ENCODE measurements around the gene HTRA1. TPM values are rescaled to one million over a fixed set of nuclear protein-coding genes. Genes with fewer than 3 reads are reported as not detected.
A peak's percentile ranks its signal among the peaks of the same experiment; 100 is the strongest.

The HTRA1 gene
- total and polyA plus RNA-seq, 8 donors = 26.3 to 81.2 (median 55.3) TPM

GRCh38 chr10:122557516-122557915 is 96.2 kb downstream of the HTRA1 start:
- Histone ChIP-seq H3K4me1 (peaks cover 0 to 7% (median 0%) of the 10 kb centered on the region in 4 donors), H3K27me3 (peaks cover 0 to 64% (median 0%) of the 10 kb centered on the region in 3 donors), H3K27ac (no peak overlapping the region), H3K4me3 (no peak overlapping the region), H3K36me3 (no peaks in the 10 kb centered on the region), H3K9me3 (no peaks in the 10 kb centered on the region)
- intact Hi-C loops (cut with DNase I; ENCODE audit: low total_unique reads) = no loop called here
- no peak for DNase-seq
- TF ChIP-seq POLR2AphosphoS5 (IDR thresholded peaks at IDR 0.05) = no peak
- TF ChIP-seq, protein P1, sequence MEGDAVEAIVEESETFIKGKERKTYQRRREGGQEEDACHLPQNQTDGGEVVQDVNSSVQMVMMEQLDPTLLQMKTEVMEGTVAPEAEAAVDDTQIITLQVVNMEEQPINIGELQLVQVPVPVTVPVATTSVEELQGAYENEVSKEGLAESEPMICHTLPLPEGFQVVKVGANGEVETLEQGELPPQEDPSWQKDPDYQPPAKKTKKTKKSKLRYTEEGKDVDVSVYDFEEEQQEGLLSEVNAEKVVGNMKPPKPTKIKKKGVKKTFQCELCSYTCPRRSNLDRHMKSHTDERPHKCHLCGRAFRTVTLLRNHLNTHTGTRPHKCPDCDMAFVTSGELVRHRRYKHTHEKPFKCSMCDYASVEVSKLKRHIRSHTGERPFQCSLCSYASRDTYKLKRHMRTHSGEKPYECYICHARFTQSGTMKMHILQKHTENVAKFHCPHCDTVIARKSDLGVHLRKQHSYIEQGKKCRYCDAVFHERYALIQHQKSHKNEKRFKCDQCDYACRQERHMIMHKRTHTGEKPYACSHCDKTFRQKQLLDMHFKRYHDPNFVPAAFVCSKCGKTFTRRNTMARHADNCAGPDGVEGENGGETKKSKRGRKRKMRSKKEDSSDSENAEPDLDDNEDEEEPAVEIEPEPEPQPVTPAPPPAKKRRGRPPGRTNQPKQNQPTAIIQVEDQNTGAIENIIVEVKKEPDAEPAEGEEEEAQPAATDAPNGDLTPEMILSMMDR (IDR thresholded peaks at IDR 0.05) = no peak
- TF ChIP-seq POLR2A (IDR thresholded peaks at IDR 0.05) = no peak
- TF ChIP-seq EP300 (IDR thresholded peaks at IDR 0.05) = no peak
- WGBS, 5 donors = 21 to 37% (median 33%) methylated on average over 9 of the region's 9 CpGs

DNA sequence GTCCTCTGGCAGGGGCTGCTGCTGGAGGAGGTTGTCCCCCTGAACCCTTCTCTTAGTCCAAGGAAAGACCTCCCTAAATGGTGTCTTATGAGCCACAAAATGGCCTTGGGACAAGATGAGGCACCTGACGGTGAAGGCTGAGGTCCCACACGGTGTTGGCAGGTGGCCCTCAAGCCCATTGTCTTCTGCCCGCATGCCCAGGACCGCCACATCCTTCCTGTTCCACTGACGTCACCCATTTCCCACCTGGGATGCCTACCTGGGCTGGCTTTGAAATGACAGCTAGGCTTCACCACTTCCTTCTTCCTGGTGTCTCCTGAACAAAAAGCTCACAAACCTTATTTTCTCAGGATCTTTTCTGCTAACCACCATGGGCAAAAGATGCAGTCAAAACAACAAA is 97.1 kb downstream of the HTRA1 start:
- Histone ChIP-seq H3K4me3 (no peak overlapping the region), H3K9me3 (no peaks in the 10 kb centered on the region), H3K36me3 (no peaks in the 10 kb centered on the region), H3K27me3 (peaks cover 0 to 65% (median 0%) of the 10 kb centered on the region in 3 donors), H3K4me1 (peaks cover 0 to 7% (median 0%) of the 10 kb centered on the region in 4 donors), H3K27ac (no peak overlapping the region)
- TF ChIP-seq POLR2A (IDR thresholded peaks at IDR 0.05) = no peak
- TF ChIP-seq, protein P1 (IDR thresholded peaks at IDR 0.05) = no peak
- WGBS, 5 donors = 73 to 87% (median 77%) methylated on average over 5 of the region's 5 CpGs
- no peak for DNase-seq
- intact Hi-C loops (cut with DNase I; ENCODE audit: low total_unique reads) = no loop called here

DNA sequence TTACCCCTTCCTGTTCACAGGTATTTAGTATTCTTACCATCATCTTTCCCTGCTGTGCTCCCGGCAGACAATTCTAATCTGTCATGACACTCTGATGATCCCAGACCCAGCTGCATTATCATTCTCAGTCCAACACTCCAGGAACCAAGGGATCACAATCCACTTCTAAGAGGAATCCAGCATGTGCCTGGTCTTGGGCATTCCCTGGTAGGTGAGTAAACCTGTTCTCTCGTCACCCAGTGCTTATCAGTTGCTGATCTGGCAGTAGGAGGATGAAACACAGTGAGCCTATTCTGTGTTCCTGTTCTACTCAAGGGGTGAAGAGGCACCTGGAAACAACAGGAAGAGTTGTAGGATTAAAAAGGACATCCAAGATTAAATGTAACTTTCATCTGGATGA is 97.9 kb downstream of the HTRA1 start:
- WGBS, 5 donors = 51 to 67% (median 56%) methylated on average over 2 of the region's 2 CpGs
- Histone ChIP-seq H3K4me3 (no peak overlapping the region), H3K9me3 (no peaks in the 10 kb centered on the region), H3K4me1 (peaks cover 0 to 7% (median 0%) of the 10 kb centered on the region in 4 donors), H3K27me3 (peaks cover 0 to 73% (median 5%) of the 10 kb centered on the region in 3 donors), H3K27ac (no peak overlapping the region), H3K36me3 (no peaks in the 10 kb centered on the region)
- intact Hi-C loops (cut with DNase I; ENCODE audit: low total_unique reads) = no loop called here
- TF ChIP-seq POLR2AphosphoS5 (IDR thresholded peaks at IDR 0.05) (no peak), POLR2A (IDR thresholded peaks at IDR 0.05) (no peak), EP300 (IDR thresholded peaks at IDR 0.05) (no peak)
- TF ChIP-seq, protein P1 (IDR thresholded peaks at IDR 0.05) = no peak
- no peak for DNase-seq

DNA sequence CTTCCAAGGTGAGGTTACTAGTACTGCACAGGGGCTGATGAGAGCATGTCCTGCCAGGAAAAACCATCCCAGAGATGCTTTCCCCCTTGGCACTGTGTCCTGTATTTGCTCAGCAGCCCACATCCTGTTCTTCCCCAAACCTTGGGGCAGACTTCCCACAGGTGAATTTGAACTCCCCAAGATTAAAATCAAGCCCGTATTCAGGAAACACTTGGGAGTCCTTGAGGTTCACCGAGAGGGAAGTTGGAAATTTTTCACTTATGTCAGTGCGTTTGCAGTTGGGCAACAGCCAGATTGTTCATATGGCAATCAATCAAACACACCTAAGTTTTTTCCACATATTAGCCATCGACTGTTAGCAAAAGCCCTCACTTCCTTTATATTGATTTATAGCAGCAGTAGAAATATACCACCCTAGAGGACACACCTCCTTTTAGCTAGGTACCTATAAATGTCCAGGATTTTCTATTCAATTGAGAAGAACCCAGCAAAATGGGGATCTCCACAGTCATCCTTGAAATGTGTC is 99.0 kb downstream of the HTRA1 start, which contains the start of gene DMBT1:
Gene DMBT1, plus strand, starts transcription at position 476 of the 526 bp plus-strand sequence. Its CDS starts 17 bp downstream, at position 493.
- peak in 1 of 2 donors; percentile 60 for DNase-seq
- WGBS, 5 donors = 9 to 20% (median 14%) methylated on average over 4 of the region's 4 CpGs
- H3K4me3 ChIP-seq = no peak within 1 kb of the TSS
- TF ChIP-seq POLR2A (IDR thresholded peaks at IDR 0.05) (no peak), EP300 (IDR thresholded peaks at IDR 0.05) (no peak), POLR2AphosphoS5 (IDR thresholded peaks at IDR 0.05) (no peak)
- TF ChIP-seq, protein P1 (IDR thresholded peaks at IDR 0.05) = no peak
- H3K27me3 ChIP-seq = peaks cover 0 to 73% (median 6%) of the 10 kb centered on the region in 3 donors
- H3K4me1 ChIP-seq = peaks cover 0 to 7% (median under 1%) of the 10 kb centered on the region in 4 donors
- no peak within 1 kb of the TSS for H3K27ac ChIP-seq
- H3K36me3 ChIP-seq = no peaks in the 10 kb centered on the region
- intact Hi-C loops (cut with DNase I; ENCODE audit: low total_unique reads) = loop anchor here (5.0 to 10.0 kb wide), 2 partner anchors 216 to 263 kb away; no protein-coding TSS in a partner anchor
- no peaks in the 10 kb centered on the region for H3K9me3 ChIP-seq

Data from stomach (tissue), 9 donors.